Astrocyte of the spinal cord (primary cell): ENCODE data around the gene DPP10.
"Not testable (repeated sequence)": the region's sequence is repeated elsewhere in the genome, so short reads cannot be mapped to it uniquely, and the experiment has no call there.

Source experiments
- DNase-seq: peaks from one replicate; pipeline ENCODE4 v3.0.0; 2011; ENCODE audit warnings: low read depth, low spot score
- H3K4me3 ChIP-seq: 2 replicates; pipeline ENCODE4 v1.5.1; 2011; ENCODE audit warnings: low read depth, mild to moderate bottlenecking, low read length, moderate library complexity
- in situ Hi-C: cut with HindIII; loops from 2 replicates; pipeline ENCODE4 v1.10.0; 2017; ENCODE audit warnings: low sequenced_read_pairs
- TF ChIP-seq, protein P1 (sequence below): IDR thresholded peaks from 2 replicates; pipeline ENCODE4 v1.5.1; 2012; ENCODE audit warnings: low read depth, mild to moderate bottlenecking, low read length, inconsistent platforms

Gene DPP10

GRCh38 chr2:115083225-115083624 lies 640.8 kb downstream of the DPP10 start:
- TF ChIP-seq, protein P1, sequence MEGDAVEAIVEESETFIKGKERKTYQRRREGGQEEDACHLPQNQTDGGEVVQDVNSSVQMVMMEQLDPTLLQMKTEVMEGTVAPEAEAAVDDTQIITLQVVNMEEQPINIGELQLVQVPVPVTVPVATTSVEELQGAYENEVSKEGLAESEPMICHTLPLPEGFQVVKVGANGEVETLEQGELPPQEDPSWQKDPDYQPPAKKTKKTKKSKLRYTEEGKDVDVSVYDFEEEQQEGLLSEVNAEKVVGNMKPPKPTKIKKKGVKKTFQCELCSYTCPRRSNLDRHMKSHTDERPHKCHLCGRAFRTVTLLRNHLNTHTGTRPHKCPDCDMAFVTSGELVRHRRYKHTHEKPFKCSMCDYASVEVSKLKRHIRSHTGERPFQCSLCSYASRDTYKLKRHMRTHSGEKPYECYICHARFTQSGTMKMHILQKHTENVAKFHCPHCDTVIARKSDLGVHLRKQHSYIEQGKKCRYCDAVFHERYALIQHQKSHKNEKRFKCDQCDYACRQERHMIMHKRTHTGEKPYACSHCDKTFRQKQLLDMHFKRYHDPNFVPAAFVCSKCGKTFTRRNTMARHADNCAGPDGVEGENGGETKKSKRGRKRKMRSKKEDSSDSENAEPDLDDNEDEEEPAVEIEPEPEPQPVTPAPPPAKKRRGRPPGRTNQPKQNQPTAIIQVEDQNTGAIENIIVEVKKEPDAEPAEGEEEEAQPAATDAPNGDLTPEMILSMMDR: no peak
- in situ Hi-C loops: no loop called here
- no peak overlapping the region for H3K4me3 ChIP-seq
- no peak for DNase-seq

- in situ Hi-C loops: no loop called here
- TF ChIP-seq, protein P1: no peak
Measured at GRCh38 chr2:115083711-115084110, 641.3 kb downstream of the DPP10 start.

GRCh38 chr2:115084446-115084845 lies 642.0 kb downstream of the DPP10 start:
- in situ Hi-C loops: no loop called here
- TF ChIP-seq, protein P1: no peak
- no peak for DNase-seq
- no peak overlapping the region for H3K4me3 ChIP-seq

More at GRCh38 chr2:115083711-115084110, 641.3 kb downstream of the DPP10 start:
- no peak for DNase-seq
- no peak overlapping the region for H3K4me3 ChIP-seq

- in situ Hi-C loops, H3K4me3 ChIP-seq, DNase-seq: not testable (repeated sequence)
Measured at GRCh38 chr2:115086051-115086620, 643.7 kb downstream of the DPP10 start.

- TF ChIP-seq, protein P1: no peak
- H3K4me3 ChIP-seq: no peak overlapping the region
- in situ Hi-C loops: no loop called here
- no peak for DNase-seq
Measured at GRCh38 chr2:115094441-115094840, 652.0 kb downstream of the DPP10 start.

DNA sequence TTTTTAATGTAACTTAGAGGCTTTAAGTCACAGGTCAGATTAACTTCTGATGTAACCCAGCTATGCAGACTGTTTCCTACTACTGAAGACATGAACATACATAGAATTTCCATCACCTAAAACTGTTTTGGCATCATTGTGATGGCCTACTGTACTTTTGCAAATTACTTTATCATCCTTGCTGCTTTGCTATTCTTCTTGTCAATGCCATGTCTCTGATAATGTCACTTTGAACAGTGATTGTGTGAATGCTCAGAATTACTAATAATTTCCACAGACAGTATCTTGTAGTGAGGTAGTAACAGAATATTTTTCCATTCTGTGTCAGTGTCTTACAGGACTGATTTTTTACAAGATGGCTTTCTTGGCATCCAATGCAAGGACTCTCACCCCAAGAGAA lies 663.5 kb downstream of the DPP10 start:
- in situ Hi-C loops: no loop called here
- no peak for DNase-seq
- TF ChIP-seq, protein P1: no peak
- no peak overlapping the region for H3K4me3 ChIP-seq

DNA sequence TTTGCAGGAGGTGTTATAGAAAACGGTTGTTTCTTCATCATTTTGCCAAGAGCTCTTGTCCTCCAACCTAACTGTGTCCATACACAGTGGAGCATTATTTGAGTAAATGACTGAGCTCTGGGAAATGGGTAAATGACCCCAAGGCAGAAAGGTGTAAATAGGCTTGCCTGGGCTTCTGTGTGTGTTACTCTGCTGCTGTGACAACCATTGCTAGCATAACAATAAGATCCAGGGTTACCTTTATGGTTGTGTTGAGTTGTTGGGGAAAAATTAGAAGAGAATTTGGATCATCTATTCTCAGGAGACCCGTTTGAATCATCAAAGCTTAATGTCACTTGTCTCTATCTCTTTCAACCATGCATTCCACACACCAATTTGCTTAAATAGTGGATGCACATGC lies 672.7 kb downstream of the DPP10 start:
- in situ Hi-C loops: no loop called here
- no peak for DNase-seq
- TF ChIP-seq, protein P1: no peak
- H3K4me3 ChIP-seq: no peak overlapping the region
